ENCODE measurements around the gene PDZD11. TPM values are rescaled to one million over a fixed set of nuclear protein-coding genes. Genes with fewer than 3 reads are reported as not detected.
"Not testable (repeated sequence)": the region's sequence is repeated elsewhere in the genome, so short reads cannot be mapped to it uniquely, and the experiment has no call there.

PDZD11 gene
- total RNA-seq, 1 donor from 2014 or later = 31.5 TPM

- no peaks in the 10 kb centered on the region for H3K27me3 ChIP-seq (ENCODE audit: control insufficient read depth, insufficient read depth, low read length)
- DNase-seq (ENCODE audit: low read depth) = no peak
- no peak for TF ChIP-seq CTCF (IDR thresholded peaks at IDR 0.05; ENCODE audit: insufficient read depth, low read length, poor library complexity, severe bottlenecking)
- H3K4me3 ChIP-seq (ENCODE audit: low read depth, low read length) = no peak overlapping the region
- no peaks in the 10 kb centered on the region for H3K36me3 ChIP-seq (ENCODE audit: control insufficient read depth, insufficient read depth, low read length)
These were observed 34.6 kb upstream of the PDZD11 start for GRCh38 chrX:70324326-70324725.

GRCh38 chrX:70323628-70324027, 33.9 kb upstream of the PDZD11 start:
- H3K36me3 ChIP-seq (ENCODE audit: control insufficient read depth, insufficient read depth, low read length); DNase-seq (ENCODE audit: low read depth): not testable (repeated sequence)

GRCh38 chrX:70322784-70323183, 33.1 kb upstream of the PDZD11 start:
- H3K27me3 ChIP-seq (ENCODE audit: control insufficient read depth, insufficient read depth, low read length) = no peaks in the 10 kb centered on the region
- DNase-seq (ENCODE audit: low read depth) = no peak
- no peak for TF ChIP-seq CTCF (IDR thresholded peaks at IDR 0.05; ENCODE audit: insufficient read depth, low read length, poor library complexity, severe bottlenecking)
- no peaks in the 10 kb centered on the region for H3K36me3 ChIP-seq (ENCODE audit: control insufficient read depth, insufficient read depth, low read length)
- H3K4me3 ChIP-seq (ENCODE audit: low read depth, low read length) = no peak overlapping the region

More at GRCh38 chrX:70323628-70324027, 33.9 kb upstream of the PDZD11 start:
- not testable (repeated sequence) for H3K4me3 ChIP-seq (ENCODE audit: low read depth, low read length); H3K27me3 ChIP-seq (ENCODE audit: control insufficient read depth, insufficient read depth, low read length)

GRCh38 chrX:70313503-70313902, 23.8 kb upstream of the PDZD11 start:
- DNase-seq (ENCODE audit: low read depth) = no peak
- no peak for TF ChIP-seq CTCF (IDR thresholded peaks at IDR 0.05; ENCODE audit: insufficient read depth, low read length, poor library complexity, severe bottlenecking)

GRCh38 chrX:70301716-70302115, 12.0 kb upstream of the PDZD11 start:
- no peak for TF ChIP-seq CTCF (IDR thresholded peaks at IDR 0.05; ENCODE audit: insufficient read depth, low read length, poor library complexity, severe bottlenecking)
- H3K36me3 ChIP-seq (ENCODE audit: control insufficient read depth, insufficient read depth, low read length) = no peaks in the 10 kb centered on the region
- H3K27me3 ChIP-seq (ENCODE audit: control insufficient read depth, insufficient read depth, low read length) = no peaks in the 10 kb centered on the region
- DNase-seq (ENCODE audit: low read depth) = no peak
- H3K4me3 ChIP-seq (ENCODE audit: low read depth, low read length) = no peak overlapping the region

More at GRCh38 chrX:70313503-70313902, 23.8 kb upstream of the PDZD11 start:
- H3K4me3 ChIP-seq (ENCODE audit: low read depth, low read length) = no peak overlapping the region
- no peaks in the 10 kb centered on the region for H3K36me3 ChIP-seq (ENCODE audit: control insufficient read depth, insufficient read depth, low read length)
- H3K27me3 ChIP-seq (ENCODE audit: control insufficient read depth, insufficient read depth, low read length) = no peaks in the 10 kb centered on the region

- DNase-seq (ENCODE audit: low read depth) = no peak
- no peak for TF ChIP-seq CTCF (IDR thresholded peaks at IDR 0.05; ENCODE audit: insufficient read depth, low read length, poor library complexity, severe bottlenecking)
- Histone ChIP-seq H3K4me3 (ENCODE audit: low read depth, low read length) (no peak overlapping the region), H3K36me3 (ENCODE audit: control insufficient read depth, insufficient read depth, low read length) (no peaks in the 10 kb centered on the region), H3K27me3 (ENCODE audit: control insufficient read depth, insufficient read depth, low read length) (no peaks in the 10 kb centered on the region)
These were observed 3.9 kb upstream of the PDZD11 start for GRCh38 chrX:70293621-70294020.
